ENCODE data around the gene RAB28. TPM values are rescaled to one million over a fixed set of nuclear protein-coding genes. Genes with fewer than 3 reads are reported as not detected.

Gene RAB28
- total and polyA plus RNA-seq, 7 donors, result 5.1 to 9.0 (median 6.3) TPM

- Histone ChIP-seq H3K4me1 (no peaks in the 10 kb centered on the region), H3K4me3 (no peak overlapping the region), H3K36me3 (ENCODE audit: insufficient read depth in 1 of 2, low read depth in 1 of 2) (no peaks in the 10 kb centered on the region), H3K27me3 (ENCODE audit: insufficient read depth in 3 of 3, low read length in 2 of 3) (no peaks in the 10 kb centered on the region), H3K9me3 (peaks cover 18% of the 10 kb centered on the region), H3K27ac (no peak overlapping the region)
- intact Hi-C loops (cut with DNase I), result no loop called here
- no peak for TF ChIP-seq CTCF (IDR thresholded peaks at IDR 0.05)
- no peak for ATAC-seq
- no peak for DNase-seq
Measured at GRCh38 chr4:13441506-13441905, 42.6 kb downstream of the RAB28 start.

GRCh38 chr4:13436962-13437361, 47.2 kb downstream of the RAB28 start:
- intact Hi-C loops (cut with DNase I), result no loop called here
- Histone ChIP-seq H3K36me3 (ENCODE audit: insufficient read depth in 1 of 2, low read depth in 1 of 2) (no peaks in the 10 kb centered on the region), H3K9me3 (peaks cover 22% of the 10 kb centered on the region), H3K27me3 (ENCODE audit: insufficient read depth in 3 of 3, low read length in 2 of 3) (no peaks in the 10 kb centered on the region), H3K4me3 (no peak overlapping the region), H3K27ac (no peak overlapping the region), H3K4me1 (peaks cover 6% of the 10 kb centered on the region)
- DNase-seq (no peak), ATAC-seq (no peak)
- TF ChIP-seq CTCF (IDR thresholded peaks at IDR 0.05), result no peak
- WGBS, 3 donors, result 89 to 95% (median 92%) methylated on average over 2 of the region's 2 CpGs

- DNase-seq (no peak), ATAC-seq (no peak)
- no peak overlapping the region for H3K4me3 ChIP-seq
- intact Hi-C loops (cut with DNase I), result no loop called here
- no peaks in the 10 kb centered on the region for H3K36me3 ChIP-seq (ENCODE audit: insufficient read depth in 1 of 2, low read depth in 1 of 2)
- TF ChIP-seq CTCF (IDR thresholded peaks at IDR 0.05), result no peak
- peaks cover 6% of the 10 kb centered on the region for H3K4me1 ChIP-seq
- H3K27me3 ChIP-seq (ENCODE audit: insufficient read depth in 3 of 3, low read length in 2 of 3), result no peaks in the 10 kb centered on the region
- 87 to 94% (median 88%) methylated on average over 1 of the region's 1 CpG for WGBS, 3 donors
- H3K27ac ChIP-seq, result no peak overlapping the region
- peaks cover 14% of the 10 kb centered on the region for H3K9me3 ChIP-seq
Measured at GRCh38 chr4:13432453-13432852, 51.7 kb downstream of the RAB28 start.

GRCh38 chr4:13430834-13431568, 53.1 kb downstream of the RAB28 start:
- no peak overlapping the region for H3K27ac ChIP-seq
- TF ChIP-seq CTCF (IDR thresholded peaks at IDR 0.05), result no peak
- intact Hi-C loops (cut with DNase I), result no loop called here
- 89 to 93% (median 91%) methylated on average over 9 of the region's 9 CpGs for WGBS, 3 donors
- H3K9me3 ChIP-seq, result no peaks in the 10 kb centered on the region
- peaks cover 6% of the 10 kb centered on the region for H3K4me1 ChIP-seq
- no peak overlapping the region for H3K4me3 ChIP-seq
- no peak for ATAC-seq
- H3K36me3 ChIP-seq (ENCODE audit: insufficient read depth in 1 of 2, low read depth in 1 of 2), result no peaks in the 10 kb centered on the region
- DNase-seq, result no peak
- no peaks in the 10 kb centered on the region for H3K27me3 ChIP-seq (ENCODE audit: insufficient read depth in 3 of 3, low read length in 2 of 3)

All from psoas muscle (tissue), 8 donors.